Keratinocyte (primary cell): ENCODE data around the gene HCN4. TPM values are rescaled to one million over a fixed set of nuclear protein-coding genes. Genes with fewer than 3 reads are reported as not detected.

ENCODE experiments used
- DNase-seq: peaks from one replicate; pipeline ENCODE4 v3.0.0-alpha.2; 2011; ENCODE audit warnings: low read depth, missing footprints, low spot score
- FAIRE-seq: peaks from 2 replicates; lab custom pipeline; 2011; peaks lifted over from hg19 to GRCh38; lab: Jason Lieb, UNC
- H2AFZ ChIP-seq: 2 replicates; pipeline ENCODE4 v1.6.0; 2012; ENCODE audit warnings: low read length, control low read depth, inconsistent platforms; ENCODE audit not compliant: control insufficient read depth
- H3K27ac ChIP-seq: 2 replicates; pipeline ENCODE4 v1.5.1; 2011; ENCODE audit warnings: low read length; ENCODE audit not compliant: control insufficient read depth, insufficient read depth
- H3K27me3 ChIP-seq: 3 replicates; pipeline ENCODE4 v1.6.0; 2011; ENCODE audit warnings: low read length; ENCODE audit not compliant: control insufficient read depth, insufficient read depth; ENCODE audit errors: extremely low read depth
- H3K36me3 ChIP-seq, 2 experiments: 2 replicates in 1 of 2; 3 replicates in 1 of 2; pipeline ENCODE4 v1.5.1; 2011; ENCODE audit warnings: low read length in 2 of 2, mild to moderate bottlenecking in 1 of 2; ENCODE audit not compliant: control insufficient read depth in 2 of 2, insufficient read depth in 2 of 2; ENCODE audit errors: extremely low read depth in 1 of 2
- H3K4me1 ChIP-seq: 3 replicates; pipeline ENCODE4 v1.5.1; 2011; ENCODE audit warnings: low read length; ENCODE audit not compliant: control insufficient read depth, insufficient read depth; ENCODE audit errors: extremely low read depth
- H3K4me2 ChIP-seq: 3 replicates; pipeline ENCODE4 v1.6.0; 2011; ENCODE audit warnings: low read depth, low read length; ENCODE audit not compliant: control insufficient read depth, insufficient read depth; ENCODE audit errors: extremely low read depth
- H3K4me3 ChIP-seq, 3 experiments: fragments of 200-600 bp in 1 of 3; sonication (generic) in 1 of 3; 2 replicates in 2 of 3; 3 replicates in 1 of 3; pipeline ENCODE4 v1.5.1; 2011 to 2016; ENCODE audit warnings: low read length in 3 of 3, mild to moderate bottlenecking in 3 of 3, control low read depth in 2 of 3, inconsistent platforms in 1 of 3, low read depth in 1 of 3, mixed read lengths in 1 of 3, mixed run types in 1 of 3, moderate library complexity in 1 of 3; ENCODE audit not compliant: control insufficient read depth in 2 of 3, insufficient read depth in 2 of 3; ENCODE audit errors: extremely low read depth in 1 of 3
- H3K79me2 ChIP-seq: 2 replicates; pipeline ENCODE4 v1.6.0; 2012; ENCODE audit warnings: low read length; ENCODE audit not compliant: control insufficient read depth, insufficient read depth
- H3K9ac ChIP-seq: 3 replicates; pipeline ENCODE4 v1.6.0; 2011; ENCODE audit warnings: low read length; ENCODE audit not compliant: control insufficient read depth, insufficient read depth; ENCODE audit errors: extremely low read depth
- H3K9me1 ChIP-seq: 3 replicates; pipeline ENCODE4 v1.6.0; 2011; ENCODE audit warnings: low read length; ENCODE audit not compliant: control insufficient read depth, insufficient read depth; ENCODE audit errors: extremely low read depth
- H3K9me3 ChIP-seq: 2 replicates; pipeline ENCODE4 v1.5.1; 2012; ENCODE audit warnings: low read depth, low read length; ENCODE audit not compliant: control insufficient read depth
- H4K20me1 ChIP-seq: 3 replicates; pipeline ENCODE4 v1.6.0; 2011; ENCODE audit warnings: low read length; ENCODE audit not compliant: control insufficient read depth, insufficient read depth; ENCODE audit errors: extremely low read depth
- EZH2 ChIP-seq: IDR thresholded peaks from one replicate; pipeline ENCODE4 v1.6.1; 2012; ENCODE audit warnings: inconsistent platforms, mild to moderate bottlenecking, low read length, moderate library complexity
- dilution Hi-C: fragments of 300-500 bp; cut with MboI; formaldehyde crosslinking; loops from one replicate; pipeline ENCODE4 v1.7.0; 2020; ENCODE audit warnings: low sequenced_read_pairs; ENCODE audit not compliant: extremely low pct_ligation_motif_present
- polyA plus RNA-seq, 5 experiments: library from polyadenylated mRNA; depleted of rRNA in 3 of 5; stranded (reverse) in 3 of 5; stranded (forward) in 1 of 5; unstranded in 1 of 5; fragments of >200 nt; gene quantifications; 1 replicate in 1 of 5; 2 replicates in 3 of 5; 3 replicates in 1 of 5; pipeline versions ENCODE4 v1.2.1 to v1.2.3, GENCODE V29; 2011 to 2012; ENCODE audit warnings: missing spikeins in 2 of 5, low read depth in 1 of 5, low replicate concordance in 1 of 5
- TF ChIP-seq, protein P1 (sequence below), 3 experiments: IDR thresholded peaks in 1 of 3; conservative IDR thresholded peaks in 1 of 3; optimal IDR thresholded peaks in 1 of 3; 2 replicates in 2 of 3; 3 replicates in 1 of 3; pipeline versions ENCODE3 to v1.5.1; 2011; ENCODE audit warnings: low read length in 3 of 3, mild to moderate bottlenecking in 3 of 3, moderate library complexity in 2 of 3, control low read depth in 1 of 3, inconsistent platforms in 1 of 3; ENCODE audit not compliant: insufficient read depth in 2 of 3; ENCODE audit errors: extremely low read depth in 1 of 3

HCN4 gene
- polyA plus RNA-seq, 1 donor (not counting 4 experiments of a cell fraction or from before 2014, with no cell fraction given), result not detected

- no peak overlapping the region for H3K4me2 ChIP-seq
- peaks cover 28% of the 10 kb centered on the region for H3K27me3 ChIP-seq
- H3K9ac ChIP-seq, result no peak overlapping the region
- H3K27ac ChIP-seq, result no peak overlapping the region
- TF ChIP-seq EZH2, result no peak
- TF ChIP-seq, protein P1, sequence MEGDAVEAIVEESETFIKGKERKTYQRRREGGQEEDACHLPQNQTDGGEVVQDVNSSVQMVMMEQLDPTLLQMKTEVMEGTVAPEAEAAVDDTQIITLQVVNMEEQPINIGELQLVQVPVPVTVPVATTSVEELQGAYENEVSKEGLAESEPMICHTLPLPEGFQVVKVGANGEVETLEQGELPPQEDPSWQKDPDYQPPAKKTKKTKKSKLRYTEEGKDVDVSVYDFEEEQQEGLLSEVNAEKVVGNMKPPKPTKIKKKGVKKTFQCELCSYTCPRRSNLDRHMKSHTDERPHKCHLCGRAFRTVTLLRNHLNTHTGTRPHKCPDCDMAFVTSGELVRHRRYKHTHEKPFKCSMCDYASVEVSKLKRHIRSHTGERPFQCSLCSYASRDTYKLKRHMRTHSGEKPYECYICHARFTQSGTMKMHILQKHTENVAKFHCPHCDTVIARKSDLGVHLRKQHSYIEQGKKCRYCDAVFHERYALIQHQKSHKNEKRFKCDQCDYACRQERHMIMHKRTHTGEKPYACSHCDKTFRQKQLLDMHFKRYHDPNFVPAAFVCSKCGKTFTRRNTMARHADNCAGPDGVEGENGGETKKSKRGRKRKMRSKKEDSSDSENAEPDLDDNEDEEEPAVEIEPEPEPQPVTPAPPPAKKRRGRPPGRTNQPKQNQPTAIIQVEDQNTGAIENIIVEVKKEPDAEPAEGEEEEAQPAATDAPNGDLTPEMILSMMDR (optimal IDR thresholded peaks at IDR 0.05 in 1 of 3, IDR thresholded peaks at IDR 0.05 in 1 of 3, conservative IDR thresholded peaks at IDR 0.05 in 1 of 3; ENCODE audit: extremely low read depth in 1 of 3, insufficient read depth in 2 of 3, low read length in 3 of 3), result no peak
- H3K9me1 ChIP-seq, result no peaks in the 10 kb centered on the region
- no peaks in the 10 kb centered on the region for H3K9me3 ChIP-seq
- DNase-seq (no peak), FAIRE-seq (no peak)
- no peaks in the 10 kb centered on the region for H3K79me2 ChIP-seq
- H4K20me1 ChIP-seq, result no peaks in the 10 kb centered on the region
- H3K4me3 ChIP-seq, result no peak overlapping the region
- H3K36me3 ChIP-seq, result no peaks in the 10 kb centered on the region
- no peaks in the 10 kb centered on the region for H3K4me1 ChIP-seq
- no peak overlapping the region for H2AFZ ChIP-seq
- dilution Hi-C loops, result no loop called here
Observed at GRCh38 chr15:73394782-73395181, 26.0 kb upstream of the HCN4 start.

DNA sequence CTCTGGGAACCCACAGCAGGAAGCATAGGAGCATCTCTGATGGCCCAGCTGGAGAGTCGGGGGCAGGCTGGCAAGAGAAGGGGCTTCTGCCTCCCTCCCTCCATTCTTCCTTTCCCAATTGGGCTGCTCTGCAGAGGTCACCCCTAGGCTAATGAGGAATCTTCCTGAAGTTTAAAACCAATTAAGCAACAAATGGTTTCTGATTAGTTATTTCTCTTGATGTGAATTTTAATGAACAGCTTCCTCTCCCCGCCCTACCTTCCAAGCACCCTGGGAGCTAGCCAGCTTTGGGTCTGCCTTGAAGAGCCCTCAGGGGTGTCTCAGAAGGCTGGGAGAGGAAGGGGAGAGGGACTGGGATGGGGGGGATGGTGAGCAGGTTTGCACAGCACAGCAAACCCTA is 24.6 kb upstream of the HCN4 start:
- H3K4me3 ChIP-seq, result no peak overlapping the region
- TF ChIP-seq, protein P1 (optimal IDR thresholded peaks at IDR 0.05 in 1 of 3, IDR thresholded peaks at IDR 0.05 in 1 of 3, conservative IDR thresholded peaks at IDR 0.05 in 1 of 3; ENCODE audit: extremely low read depth in 1 of 3, insufficient read depth in 2 of 3, low read length in 3 of 3), result no peak
- peak; percentile 31 for TF ChIP-seq EZH2
- dilution Hi-C loops, result no loop called here
- H3K4me2 ChIP-seq, result no peak overlapping the region
- H3K9me3 ChIP-seq, result no peaks in the 10 kb centered on the region
- DNase-seq (no peak), FAIRE-seq (no peak)
- H3K79me2 ChIP-seq, result no peaks in the 10 kb centered on the region
- no peak overlapping the region for H2AFZ ChIP-seq
- no peaks in the 10 kb centered on the region for H3K9me1 ChIP-seq
- H3K36me3 ChIP-seq, result no peaks in the 10 kb centered on the region
- peaks cover under 1% of the 10 kb centered on the region for H3K4me1 ChIP-seq
- no peaks in the 10 kb centered on the region for H4K20me1 ChIP-seq
- no peak overlapping the region for H3K9ac ChIP-seq
- H3K27me3 ChIP-seq, result peaks cover 28% of the 10 kb centered on the region
- H3K27ac ChIP-seq, result no peak overlapping the region
